Glomerular visceral epithelial cell (primary cell): ENCODE measurements around the gene FZD10.

Experiments
- DNase-seq: peaks from one replicate; pipeline ENCODE4 v3.0.0-alpha.2; 2016; ENCODE audit errors: extremely low spot score

Gene FZD10

DNA sequence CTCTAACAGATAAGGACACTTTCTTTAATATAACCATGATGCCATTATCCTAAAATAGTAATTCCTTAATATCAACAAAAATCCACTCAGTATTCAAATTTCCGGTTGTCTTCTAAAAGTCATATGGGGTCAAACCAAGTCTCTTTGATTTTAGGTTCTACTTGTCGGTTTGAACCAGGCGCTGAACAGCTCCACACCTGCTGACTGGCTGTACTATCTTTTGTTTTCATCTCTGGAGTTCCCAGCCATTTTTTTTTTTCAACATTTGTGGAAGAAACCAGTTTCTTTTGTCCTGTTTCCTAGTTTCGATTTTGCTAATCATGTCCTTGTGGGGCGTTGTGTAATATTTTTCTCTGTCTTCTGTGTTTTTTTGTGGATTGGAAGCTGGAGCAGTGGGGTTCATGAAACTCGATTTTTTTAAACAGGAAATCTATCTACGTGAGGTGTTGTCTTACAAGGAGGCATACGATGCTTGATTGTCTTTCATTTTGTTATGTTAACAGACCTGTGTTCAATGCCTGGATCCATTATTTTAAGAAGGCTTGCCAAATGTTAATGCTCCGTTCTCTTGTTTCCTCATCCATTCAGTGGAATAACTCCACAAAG, 50.2 kb downstream of the FZD10 start:
- DNase-seq = no peak

DNA sequence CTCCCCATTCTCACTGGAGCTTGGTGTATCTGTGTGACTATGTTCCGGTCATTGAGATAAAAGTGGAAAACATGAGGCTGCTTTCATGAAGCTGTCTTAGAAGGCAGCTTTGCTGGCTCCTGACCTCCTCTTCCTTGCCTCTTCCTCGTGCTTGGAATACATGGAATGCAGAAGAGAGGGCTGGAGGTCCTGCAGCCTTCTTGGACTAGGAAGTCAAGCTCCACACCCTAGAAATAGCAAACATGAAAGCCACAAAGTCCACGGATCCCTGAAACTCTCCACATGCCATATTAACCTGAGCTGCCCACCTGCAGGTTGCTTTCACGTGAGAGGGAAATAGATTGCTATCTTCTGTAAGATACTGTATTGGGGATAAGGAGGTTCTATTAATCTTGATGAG, 51.0 kb downstream of the FZD10 start:
- no peak for DNase-seq

DNA sequence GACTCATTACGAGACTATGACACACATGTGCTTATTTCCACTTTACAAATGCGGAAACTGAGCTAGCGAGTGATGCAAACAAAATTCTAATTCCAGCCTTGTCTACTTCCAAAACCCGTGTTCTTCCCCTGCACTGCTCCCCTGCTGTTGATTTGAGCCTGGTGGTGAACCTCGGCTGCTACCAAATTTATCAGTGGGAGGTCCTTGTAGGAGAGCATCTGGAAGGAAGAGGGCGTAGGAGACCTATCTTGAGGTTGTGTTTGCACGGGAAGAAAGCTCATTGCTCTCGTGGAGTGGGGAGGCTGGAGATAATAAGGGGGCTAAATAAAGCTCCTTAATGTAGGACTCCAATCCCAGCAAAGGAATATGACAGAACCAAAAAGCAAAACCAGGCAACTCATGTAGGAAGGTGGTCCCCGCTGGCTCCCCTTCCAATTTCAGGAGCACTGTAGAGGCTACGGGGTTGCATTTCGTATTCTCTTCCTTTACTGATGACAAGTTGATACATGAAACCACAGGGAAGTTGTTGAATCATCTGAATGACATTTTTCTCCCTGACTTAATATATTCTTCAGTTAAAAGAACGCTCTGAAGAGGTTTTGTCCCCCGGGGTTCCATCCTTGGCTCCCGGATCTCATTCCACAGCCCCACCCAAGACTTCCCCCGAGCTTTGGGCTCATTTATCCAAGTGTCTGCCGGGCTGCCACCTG, 52.6 kb downstream of the FZD10 start:
- DNase-seq = no peak
